ENCODE data around the gene HIBADH. TPM values are rescaled to one million over a fixed set of nuclear protein-coding genes. Genes with fewer than 3 reads are reported as not detected.

The HIBADH gene
- total and polyA plus RNA-seq, 2 experiments from 2014 or later: 62.5 to 83.8 TPM

DNA sequence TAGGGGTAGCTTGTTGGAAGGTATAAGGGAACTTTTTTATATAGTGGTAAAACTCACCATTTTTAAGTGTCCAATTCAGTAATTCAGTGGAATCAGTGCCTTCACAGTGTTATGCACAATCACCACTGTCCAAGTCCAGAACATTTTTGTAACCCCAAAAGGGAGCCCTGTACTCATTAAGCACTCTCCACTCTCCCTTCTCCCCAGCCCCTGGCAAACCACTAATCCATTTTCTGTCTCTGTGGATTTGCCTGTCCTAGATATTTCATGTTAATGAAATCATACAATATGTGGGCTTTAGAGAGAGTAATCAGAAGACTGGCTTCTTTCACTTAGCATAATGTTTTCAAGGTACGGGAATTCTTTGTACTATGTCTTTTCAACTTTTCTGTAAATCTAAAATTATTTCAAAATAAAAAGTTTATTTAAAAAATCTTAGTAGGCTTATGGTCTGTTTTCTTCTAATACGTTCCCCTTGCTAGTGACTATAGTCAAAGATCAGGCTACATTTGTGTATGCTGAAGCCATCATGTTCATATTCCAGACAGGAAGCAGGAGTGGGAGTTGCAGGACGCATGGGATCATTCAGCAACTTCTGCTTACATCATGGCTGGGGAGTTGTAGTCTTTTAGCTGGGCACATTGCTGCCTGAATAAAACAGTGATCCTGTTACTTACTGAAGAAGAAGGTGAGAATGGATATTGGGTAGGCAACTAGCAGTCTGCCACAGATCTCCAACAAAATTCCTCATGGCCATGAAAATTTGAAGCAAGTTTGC, 41.9 kb upstream of the HIBADH start:
- TF ChIP-seq, protein P1, sequence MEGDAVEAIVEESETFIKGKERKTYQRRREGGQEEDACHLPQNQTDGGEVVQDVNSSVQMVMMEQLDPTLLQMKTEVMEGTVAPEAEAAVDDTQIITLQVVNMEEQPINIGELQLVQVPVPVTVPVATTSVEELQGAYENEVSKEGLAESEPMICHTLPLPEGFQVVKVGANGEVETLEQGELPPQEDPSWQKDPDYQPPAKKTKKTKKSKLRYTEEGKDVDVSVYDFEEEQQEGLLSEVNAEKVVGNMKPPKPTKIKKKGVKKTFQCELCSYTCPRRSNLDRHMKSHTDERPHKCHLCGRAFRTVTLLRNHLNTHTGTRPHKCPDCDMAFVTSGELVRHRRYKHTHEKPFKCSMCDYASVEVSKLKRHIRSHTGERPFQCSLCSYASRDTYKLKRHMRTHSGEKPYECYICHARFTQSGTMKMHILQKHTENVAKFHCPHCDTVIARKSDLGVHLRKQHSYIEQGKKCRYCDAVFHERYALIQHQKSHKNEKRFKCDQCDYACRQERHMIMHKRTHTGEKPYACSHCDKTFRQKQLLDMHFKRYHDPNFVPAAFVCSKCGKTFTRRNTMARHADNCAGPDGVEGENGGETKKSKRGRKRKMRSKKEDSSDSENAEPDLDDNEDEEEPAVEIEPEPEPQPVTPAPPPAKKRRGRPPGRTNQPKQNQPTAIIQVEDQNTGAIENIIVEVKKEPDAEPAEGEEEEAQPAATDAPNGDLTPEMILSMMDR (IDR thresholded peaks at IDR 0.05; ENCODE audit: low read depth, low read length): no peak
- H3K4me3 ChIP-seq: no peak overlapping the region
- H3K36me3 ChIP-seq: no peaks in the 10 kb centered on the region
- H3K9me3 ChIP-seq (ENCODE audit: low read depth): no peaks in the 10 kb centered on the region
- H3K27me3 ChIP-seq: no peaks in the 10 kb centered on the region
- peak in 1 of 2 donors; percentile 66 for DNase-seq (ENCODE audit: low read depth in 1 of 2, low spot score in 1 of 2)
- H3K27ac ChIP-seq: no peak overlapping the region
- no peaks in the 10 kb centered on the region for H3K4me1 ChIP-seq (ENCODE audit: low read depth)

DNA sequence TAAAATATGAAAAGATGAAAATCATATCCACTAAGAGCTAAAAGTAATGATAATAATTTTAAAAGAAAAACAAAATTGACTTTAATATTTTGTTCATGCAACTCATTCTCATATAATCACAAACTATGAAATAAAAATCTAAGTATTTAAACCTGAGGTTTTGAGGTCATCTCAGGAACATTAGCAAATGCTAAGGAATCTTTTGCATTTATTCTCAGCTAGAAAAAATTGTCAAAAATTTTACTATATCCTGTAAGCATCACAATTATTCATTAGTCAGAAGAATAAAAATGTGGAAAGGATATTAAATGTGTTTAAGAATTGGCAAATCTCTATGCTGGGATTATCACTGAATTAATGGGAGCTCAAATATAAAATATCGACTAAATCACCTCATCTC, 40.5 kb upstream of the HIBADH start:
- TF ChIP-seq, protein P1 (IDR thresholded peaks at IDR 0.05; ENCODE audit: low read depth, low read length): no peak
- no peak overlapping the region for H3K27ac ChIP-seq
- no peaks in the 10 kb centered on the region for H3K9me3 ChIP-seq (ENCODE audit: low read depth)
- H3K36me3 ChIP-seq: no peaks in the 10 kb centered on the region
- no peak for DNase-seq (ENCODE audit: low read depth in 1 of 2, low spot score in 1 of 2)
- H3K4me1 ChIP-seq (ENCODE audit: low read depth): no peaks in the 10 kb centered on the region
- H3K4me3 ChIP-seq: no peak overlapping the region
- no peaks in the 10 kb centered on the region for H3K27me3 ChIP-seq

DNA sequence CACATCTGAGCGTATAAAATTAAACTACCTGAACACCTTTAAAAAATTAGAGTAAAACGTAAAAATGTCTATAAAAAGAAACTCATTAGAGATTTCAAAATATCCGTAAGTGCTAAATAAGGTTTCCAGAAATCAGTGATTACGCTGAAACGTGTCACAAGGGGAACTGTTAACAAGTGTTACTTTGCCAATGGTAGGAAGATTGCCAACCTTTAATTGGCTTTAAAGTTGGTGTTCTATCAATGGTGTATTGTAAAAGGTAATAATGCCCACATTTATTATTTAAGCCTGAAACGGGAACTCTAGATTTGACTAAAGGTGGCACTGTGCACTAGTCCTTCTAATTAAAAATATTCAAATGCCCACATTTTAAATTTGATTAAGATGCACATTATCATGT, 37.8 kb upstream of the HIBADH start:
- H3K27ac ChIP-seq: no peak overlapping the region
- DNase-seq (ENCODE audit: low read depth in 1 of 2, low spot score in 1 of 2): no peak
- H3K36me3 ChIP-seq: no peaks in the 10 kb centered on the region
- H3K27me3 ChIP-seq: no peaks in the 10 kb centered on the region
- H3K4me3 ChIP-seq: no peak overlapping the region
- TF ChIP-seq, protein P1 (IDR thresholded peaks at IDR 0.05; ENCODE audit: low read depth, low read length): no peak
- no peaks in the 10 kb centered on the region for H3K4me1 ChIP-seq (ENCODE audit: low read depth)
- no peaks in the 10 kb centered on the region for H3K9me3 ChIP-seq (ENCODE audit: low read depth)

DNA sequence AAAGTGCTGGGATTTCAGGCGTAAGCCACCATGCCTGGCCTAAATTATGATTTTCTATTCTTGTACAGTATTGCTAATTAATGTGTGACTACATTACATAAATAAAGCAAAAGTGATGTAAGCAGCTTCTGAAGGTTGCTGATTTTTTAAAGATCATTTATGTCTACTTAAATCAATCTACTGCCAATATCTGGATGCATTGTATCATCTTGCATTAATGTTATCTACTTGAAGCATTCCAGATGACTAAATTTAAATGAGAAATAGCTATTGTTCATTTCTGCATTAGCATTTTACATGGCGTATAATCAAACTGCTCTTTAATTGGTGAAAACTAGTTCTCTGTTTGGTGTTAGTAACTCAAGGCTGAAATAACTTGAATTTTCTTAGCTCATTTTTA, 37.1 kb upstream of the HIBADH start:
- TF ChIP-seq, protein P1 (IDR thresholded peaks at IDR 0.05; ENCODE audit: low read depth, low read length): no peak

DNA sequence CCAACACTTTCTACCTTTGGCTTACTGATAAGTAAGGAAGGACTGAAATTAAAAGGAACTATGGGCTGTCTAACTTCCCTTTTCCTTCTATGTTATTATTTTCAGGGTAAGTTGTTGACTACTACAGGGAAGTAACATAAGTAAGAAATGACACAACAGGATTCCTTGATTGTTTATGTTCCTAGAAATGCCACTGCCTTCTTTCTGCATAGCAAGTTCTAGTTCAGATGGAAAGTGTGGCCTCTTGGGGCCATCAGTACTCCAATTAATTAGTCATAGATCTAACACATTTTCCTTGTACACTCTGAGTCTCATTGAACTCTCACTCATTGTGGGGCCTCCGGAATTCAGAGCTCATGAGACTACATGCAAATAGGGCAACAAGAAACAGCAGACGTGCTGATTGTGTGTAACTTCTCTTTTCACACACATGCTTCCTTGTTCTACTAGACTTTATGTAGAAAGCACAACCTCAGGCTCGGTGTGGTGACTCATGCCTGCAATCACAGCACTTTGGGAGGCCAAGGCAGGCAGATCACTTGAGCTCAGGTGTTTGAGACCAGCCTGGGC, 35.3 kb upstream of the HIBADH start:
- TF ChIP-seq, protein P1 (IDR thresholded peaks at IDR 0.05; ENCODE audit: low read depth, low read length): no peak
- no peak overlapping the region for H3K4me3 ChIP-seq
- peak in 1 of 2 donors; percentile 37 for DNase-seq (ENCODE audit: low read depth in 1 of 2, low spot score in 1 of 2)
- H3K27ac ChIP-seq: no peak overlapping the region
- H3K4me1 ChIP-seq (ENCODE audit: low read depth): no peaks in the 10 kb centered on the region
- no peaks in the 10 kb centered on the region for H3K27me3 ChIP-seq
- H3K36me3 ChIP-seq: no peaks in the 10 kb centered on the region
- no peaks in the 10 kb centered on the region for H3K9me3 ChIP-seq (ENCODE audit: low read depth)

More for the DNA sequence above, 37.1 kb upstream of the HIBADH start:
- no peaks in the 10 kb centered on the region for H3K27me3 ChIP-seq
- no peak for DNase-seq (ENCODE audit: low read depth in 1 of 2, low spot score in 1 of 2)
- no peaks in the 10 kb centered on the region for H3K9me3 ChIP-seq (ENCODE audit: low read depth)
- no peak overlapping the region for H3K27ac ChIP-seq
- no peaks in the 10 kb centered on the region for H3K36me3 ChIP-seq
- H3K4me1 ChIP-seq (ENCODE audit: low read depth): no peaks in the 10 kb centered on the region
- H3K4me3 ChIP-seq: no peak overlapping the region
